DOHH2 (cell line): ENCODE data around the gene MRPL1.

Source experiments
- CTCF ChIP-seq: fragments of 200-600 bp; sonication (generic); IDR thresholded peaks from one replicate; pipeline ENCODE4 v1.5.1; 2014; ENCODE audit warnings: antibody characterized with exemption, mild to moderate bottlenecking, low read depth, low read length; ENCODE audit not compliant: poor library complexity, severe bottlenecking
- EZH2phosphoT487 ChIP-seq: fragments of 200-600 bp; sonication (generic); IDR thresholded peaks from 2 replicates; pipeline ENCODE4 v1.6.1; 2017; ENCODE audit warnings: borderline replicate concordance, mild to moderate bottlenecking, antibody characterized with exemption, low read length, moderate library complexity, mixed read lengths

GRCh38 chr4:77833126-77833724 lies 29.4 kb upstream of the MRPL1 start:
- TF ChIP-seq CTCF (no peak), EZH2phosphoT487 (no peak)
